GM21737 (cell line): ENCODE data around the gene CTSV.
A peak's percentile ranks its signal among the peaks of the same experiment; 100 is the strongest.
"Not testable (repeated sequence)": the region's sequence is repeated elsewhere in the genome, so short reads cannot be mapped to it uniquely, and the experiment has no call there.

Source experiments
- ATAC-seq: cut with Tn5 transposase; IDR thresholded peaks from one replicate; pipeline ENCODE4 v1.9.1; 2021; ENCODE audit warnings: mild to moderate bottlenecking, moderate library complexity; ENCODE audit not compliant: unreplicated experiment

CTSV gene

DNA sequence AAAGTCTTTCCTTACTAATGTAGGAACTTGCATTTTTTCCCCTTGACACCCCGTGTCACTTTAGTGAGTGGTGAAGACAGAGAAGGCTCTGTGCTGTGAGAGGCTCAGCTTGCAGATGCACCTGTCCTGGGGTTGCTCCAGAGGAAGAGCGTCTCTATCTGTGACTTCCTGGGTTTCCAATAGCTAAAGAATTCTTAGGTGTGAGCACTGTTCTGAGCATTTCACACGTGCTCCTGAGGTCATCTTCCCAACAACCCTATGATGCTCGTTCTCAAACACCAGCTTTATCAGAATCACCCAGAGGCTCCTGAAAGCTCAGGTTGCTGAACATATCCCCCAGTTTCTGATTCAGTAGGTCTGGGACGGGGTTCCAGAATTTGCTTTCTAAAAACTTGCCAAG, 6.4 kb upstream of the CTSV start:
- ATAC-seq, result no peak

DNA sequence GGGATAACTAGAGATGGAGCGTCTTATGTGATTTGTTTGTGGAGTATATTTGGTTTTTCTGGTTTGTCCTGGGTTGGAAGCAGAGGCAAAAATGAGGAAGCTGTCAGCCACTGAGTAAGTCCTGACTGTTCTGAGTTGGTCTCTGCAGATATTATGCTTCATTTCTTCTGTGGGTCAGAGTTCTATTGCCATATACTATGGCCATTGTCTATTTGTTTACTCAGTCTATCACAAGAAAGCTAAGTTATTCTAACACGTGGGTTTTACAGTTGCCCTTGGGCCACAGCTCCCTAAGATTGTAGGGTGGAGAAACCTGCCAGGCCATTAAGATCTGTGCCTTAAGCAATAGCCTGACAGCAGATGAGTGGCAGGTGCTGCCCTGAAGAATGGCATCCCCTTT, 3.0 kb upstream of the CTSV start:
- no peak for ATAC-seq

DNA sequence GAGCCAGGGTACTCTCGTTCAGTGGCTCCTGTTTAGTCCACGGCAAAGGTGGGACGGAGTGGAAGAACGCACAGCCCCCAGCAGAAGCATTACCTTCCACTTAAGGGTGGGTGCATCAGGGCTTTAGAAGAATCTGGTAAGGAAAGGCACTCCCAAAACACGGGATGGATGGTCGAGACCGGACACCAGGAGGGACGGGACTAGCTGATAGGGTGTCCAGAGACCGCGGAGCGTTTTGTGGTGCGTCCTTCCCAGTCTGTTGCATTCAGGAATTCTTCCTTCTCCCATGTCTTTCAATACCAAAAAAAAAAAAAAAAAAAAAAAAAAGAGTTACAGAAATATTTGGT, 545 bp upstream of the CTSV start:
- ATAC-seq, result no peak

DNA sequence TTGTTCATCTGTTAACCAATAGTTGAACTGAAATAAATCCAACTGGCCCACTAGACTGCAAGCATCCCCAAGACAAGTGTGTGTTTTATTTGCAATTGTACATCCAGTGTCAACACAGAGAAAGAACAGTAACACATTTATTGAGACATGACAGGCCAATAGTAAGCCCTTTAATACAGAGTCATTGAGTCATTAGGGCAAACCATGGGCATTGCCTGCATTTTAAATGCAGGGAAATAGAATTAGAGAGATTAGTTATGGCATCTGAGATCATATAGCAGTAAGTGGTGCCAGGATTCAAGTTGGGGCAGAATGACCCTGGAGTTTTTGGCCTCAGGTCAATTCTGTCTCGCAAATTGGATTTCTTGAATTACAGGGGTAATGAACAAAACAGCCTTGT, 15.4 kb downstream of the CTSV start:
- not testable (repeated sequence) for ATAC-seq

DNA sequence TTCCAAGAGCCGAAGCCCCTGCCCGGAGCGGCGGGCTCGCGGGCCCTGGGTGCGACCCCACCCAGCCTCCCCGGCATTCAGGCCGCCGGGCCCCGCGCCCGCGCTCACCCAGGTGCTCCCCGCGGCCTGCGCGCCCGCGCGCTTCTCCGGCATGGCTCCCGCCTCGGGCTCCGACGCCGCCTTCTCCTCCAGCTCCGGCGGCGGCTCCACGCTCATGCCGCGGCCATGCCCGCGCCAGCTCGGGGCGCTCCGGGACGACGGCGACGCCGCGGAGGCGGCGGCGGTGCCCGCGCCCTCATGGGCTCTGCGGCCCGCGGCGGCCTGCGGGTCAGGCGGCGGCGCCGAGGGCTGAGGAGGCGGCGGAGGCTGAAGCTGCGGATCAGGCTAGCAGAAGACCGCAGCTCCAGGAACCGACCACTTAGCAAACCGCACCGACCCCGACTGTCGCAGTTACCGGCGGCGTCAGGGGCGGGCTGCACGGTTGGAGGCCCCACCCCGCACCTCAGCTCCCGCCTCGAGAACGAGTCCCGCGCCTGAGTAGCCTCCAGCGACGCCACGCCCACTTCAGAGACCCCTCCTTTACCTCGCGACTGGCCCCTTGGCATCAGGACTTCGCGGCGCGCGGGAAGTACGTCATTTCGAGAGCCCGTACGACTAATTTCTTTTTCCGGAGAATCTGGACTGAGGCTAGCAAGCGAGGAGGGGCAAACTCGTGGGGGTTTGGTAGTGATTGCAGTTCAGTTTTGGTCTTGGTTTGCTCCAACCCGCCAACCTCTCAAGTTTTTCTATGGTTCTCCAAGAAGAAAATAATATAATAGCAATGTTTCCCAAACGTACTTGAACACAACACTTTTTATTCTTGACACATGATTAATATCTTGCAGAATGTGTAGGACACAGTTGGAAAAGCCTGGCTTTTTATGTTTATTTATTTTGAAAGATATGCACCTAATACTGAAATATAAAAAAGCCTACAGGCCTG, 25.5 kb downstream of the CTSV start:
- ATAC-seq, result peak; percentile 81

DNA sequence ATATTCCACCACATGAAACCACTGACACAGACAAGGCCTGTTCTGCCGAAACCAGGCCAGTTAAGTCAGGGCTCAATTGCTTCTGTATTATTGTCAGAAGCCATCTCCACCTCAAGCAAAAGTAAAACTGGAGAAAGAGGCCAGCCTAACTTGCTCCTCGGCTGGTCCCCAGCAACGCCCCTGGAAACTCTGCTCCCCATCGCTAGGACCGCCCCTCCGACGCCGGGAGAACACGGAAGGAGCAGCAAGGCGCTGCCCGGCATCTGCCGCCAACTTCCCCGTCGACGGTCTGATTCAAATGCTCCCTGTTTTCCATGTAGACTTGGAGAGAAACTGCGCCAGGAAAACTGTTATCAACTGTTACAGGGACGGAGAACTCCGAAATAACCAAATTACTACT, 26.3 kb downstream of the CTSV start:
- peak; percentile 73 for ATAC-seq

DNA sequence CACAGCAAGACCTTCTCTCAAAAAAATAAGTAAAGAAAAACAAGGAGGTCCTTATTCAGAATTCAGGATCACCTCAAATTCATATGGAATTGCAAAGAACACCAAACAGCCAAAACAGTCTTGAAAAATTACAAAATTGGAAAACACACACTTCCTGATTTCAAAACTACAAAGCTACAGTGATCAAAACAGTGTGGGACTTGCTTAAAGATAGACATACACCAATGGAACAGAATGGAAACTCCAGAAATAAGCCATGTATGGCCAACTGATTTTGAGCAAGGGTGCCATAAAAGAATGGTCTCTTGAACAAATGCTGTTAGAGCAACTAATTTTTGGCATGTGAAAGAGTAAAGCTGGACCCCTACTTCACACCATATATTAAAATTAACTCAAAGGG, 36.7 kb downstream of the CTSV start:
- ATAC-seq, result not testable (repeated sequence)

DNA sequence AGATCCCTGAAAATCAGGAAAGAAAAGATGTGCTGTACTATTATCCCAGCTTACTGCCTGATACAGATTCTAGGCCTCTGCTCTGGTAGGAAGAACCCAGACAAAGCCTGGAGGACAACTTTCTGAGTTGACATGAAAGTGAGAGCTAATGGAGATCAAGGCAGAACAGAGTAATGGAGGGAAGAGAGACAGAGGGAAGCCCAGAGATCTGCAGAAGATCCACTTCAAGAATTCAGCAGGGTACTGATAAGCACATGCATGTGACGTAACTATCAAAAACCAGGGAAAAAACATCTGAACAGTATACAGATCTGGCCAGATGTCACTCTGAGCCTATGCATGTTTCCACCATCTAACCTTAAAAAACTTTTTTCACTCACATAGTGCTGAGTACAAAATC, 37.6 kb downstream of the CTSV start:
- ATAC-seq, result not testable (repeated sequence)

DNA sequence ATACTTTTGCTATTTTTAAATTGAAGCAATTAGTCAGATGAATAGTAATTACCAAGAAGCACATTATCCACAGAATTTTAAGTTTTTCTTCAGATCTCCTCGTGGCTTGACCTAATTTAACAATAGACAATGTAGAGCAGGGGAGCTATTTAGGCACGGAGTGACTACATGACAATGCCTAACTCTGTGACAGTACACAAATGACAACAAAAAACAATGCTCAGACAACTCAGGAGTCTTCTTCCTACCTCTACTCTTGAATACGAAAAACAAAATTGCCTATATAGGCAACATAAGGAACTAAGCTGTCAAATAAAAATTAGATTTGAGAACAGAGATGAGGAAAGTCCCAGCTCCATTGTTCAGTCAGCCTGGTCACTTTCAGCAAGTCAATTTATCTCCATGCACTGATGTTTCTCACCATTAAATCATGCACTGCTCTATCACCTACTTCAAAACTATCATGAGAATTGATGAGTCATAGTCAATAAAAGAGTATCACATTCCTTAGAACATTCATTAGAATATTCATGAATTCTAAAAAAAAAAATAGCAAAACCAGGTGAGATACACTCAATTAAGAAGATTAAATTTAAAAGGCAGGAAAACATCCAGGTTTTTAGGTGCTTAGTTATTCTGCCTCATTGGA, 38.7 kb downstream of the CTSV start:
- not testable (repeated sequence) for ATAC-seq

DNA sequence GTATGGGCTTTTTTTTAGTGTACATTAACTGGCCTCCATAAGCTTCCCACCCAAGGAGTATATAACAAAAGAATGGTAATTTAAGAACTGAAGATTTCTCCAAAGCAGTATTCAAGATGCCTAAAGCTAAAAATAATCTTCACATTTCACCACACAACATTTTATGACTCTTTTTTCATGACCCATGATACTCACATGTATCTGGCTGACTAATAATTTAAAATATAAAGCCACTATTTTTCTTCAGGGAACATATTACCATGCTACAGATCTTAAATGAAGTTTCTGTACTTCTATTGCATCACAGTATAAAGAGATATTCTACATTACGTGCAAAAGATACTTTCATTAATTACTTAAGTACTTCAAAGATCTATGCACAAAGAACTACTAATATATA, 39.2 kb downstream of the CTSV start:
- ATAC-seq, result not testable (repeated sequence)

DNA sequence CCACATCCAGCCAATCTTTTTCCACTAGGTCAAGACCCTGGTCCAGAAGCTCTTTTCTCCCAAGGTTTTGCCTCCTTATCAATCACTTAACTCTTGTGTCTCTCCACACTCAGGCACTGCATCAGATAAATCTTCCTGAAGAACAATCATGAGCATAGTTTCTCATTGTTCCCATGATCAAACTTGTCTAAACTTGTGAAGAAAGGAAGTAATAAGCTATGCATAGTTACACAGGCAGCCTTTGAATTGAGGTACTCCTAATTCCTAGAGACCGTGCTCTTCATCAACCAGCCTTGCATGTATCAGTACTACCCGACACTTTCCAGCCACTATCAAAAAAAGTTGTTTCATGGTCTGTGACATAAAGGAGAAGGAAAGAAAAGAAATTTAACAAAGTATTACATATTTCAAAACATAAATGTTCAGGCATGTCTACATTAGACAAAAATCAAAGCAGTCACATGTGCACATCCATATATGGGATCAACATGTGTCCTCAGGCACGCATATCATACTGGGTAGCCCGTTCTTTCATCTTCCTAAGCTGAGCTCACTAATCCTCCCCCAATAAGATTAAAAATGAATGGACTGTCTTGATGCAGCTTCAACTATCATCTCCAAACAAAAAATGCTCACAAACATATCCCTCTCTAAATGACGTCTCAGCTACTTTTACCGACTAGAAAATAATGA, 41.8 kb downstream of the CTSV start:
- not testable (repeated sequence) for ATAC-seq

DNA sequence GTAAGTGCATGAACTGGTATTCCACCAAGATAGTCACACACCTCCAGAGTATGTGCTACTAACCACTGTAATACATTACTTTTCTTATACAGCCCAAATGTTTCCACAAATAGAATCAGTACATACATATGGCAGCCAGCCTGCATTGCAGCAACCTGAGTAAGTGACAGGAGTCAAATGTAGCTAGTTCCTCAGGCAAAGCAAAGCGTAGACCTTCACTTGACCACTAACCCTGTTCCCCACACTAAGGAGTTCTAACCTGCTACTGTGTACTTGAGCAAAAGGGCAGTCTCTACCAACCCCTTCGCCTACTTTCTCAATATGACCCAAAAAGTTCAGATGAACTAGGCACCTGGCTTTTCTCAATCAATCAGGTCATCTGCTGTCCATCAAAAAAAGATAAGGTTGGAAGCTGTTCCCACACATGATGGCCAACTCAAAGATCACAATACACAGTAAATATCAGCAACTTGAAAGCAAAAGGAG, 44.4 kb downstream of the CTSV start:
- ATAC-seq, result not testable (repeated sequence)

DNA sequence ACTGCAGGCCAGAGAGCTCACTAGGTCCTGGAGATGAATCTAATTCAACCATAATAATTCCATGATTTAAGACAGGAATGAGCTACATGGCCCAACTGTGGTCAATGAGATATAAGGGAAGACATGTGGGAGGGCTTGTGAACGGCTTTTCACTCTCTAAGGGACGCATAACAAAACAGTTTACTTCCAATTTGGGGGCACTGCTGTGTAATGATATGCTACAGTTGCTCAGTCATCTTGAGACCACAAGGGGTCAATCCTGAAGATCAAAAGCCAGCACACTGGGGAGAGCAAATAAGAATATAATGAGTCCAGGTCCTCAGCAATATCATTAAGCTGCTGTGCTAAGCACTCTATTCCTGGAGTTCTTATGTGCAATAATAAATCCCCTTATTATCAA, 46.6 kb downstream of the CTSV start:
- not testable (repeated sequence) for ATAC-seq

DNA sequence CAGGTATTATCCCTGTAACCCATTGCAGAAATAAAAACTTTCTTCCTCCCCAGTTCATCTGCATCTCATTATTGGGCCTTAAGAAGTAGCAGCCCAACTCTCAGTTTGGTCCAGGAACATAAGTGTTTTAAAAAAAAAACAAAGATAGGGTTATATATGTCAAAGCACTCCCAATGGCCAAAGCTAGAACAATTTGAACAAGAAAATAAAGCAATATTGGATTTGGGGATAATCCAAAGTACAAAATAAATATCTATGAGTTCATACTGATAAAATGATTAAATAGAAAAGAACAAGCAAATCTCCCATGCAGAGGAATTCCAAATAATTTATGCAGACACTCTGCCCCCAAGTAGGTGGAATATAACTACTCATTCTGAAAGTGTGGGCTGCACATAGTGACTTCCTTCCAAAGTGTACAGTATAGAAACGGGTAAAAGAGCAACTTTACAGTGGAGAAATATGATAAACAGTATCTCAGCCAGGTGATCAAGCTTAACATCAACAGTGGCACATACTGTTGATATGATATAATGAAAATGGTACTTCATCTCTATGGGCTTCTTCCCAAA, 49.1 kb downstream of the CTSV start:
- not testable (repeated sequence) for ATAC-seq

DNA sequence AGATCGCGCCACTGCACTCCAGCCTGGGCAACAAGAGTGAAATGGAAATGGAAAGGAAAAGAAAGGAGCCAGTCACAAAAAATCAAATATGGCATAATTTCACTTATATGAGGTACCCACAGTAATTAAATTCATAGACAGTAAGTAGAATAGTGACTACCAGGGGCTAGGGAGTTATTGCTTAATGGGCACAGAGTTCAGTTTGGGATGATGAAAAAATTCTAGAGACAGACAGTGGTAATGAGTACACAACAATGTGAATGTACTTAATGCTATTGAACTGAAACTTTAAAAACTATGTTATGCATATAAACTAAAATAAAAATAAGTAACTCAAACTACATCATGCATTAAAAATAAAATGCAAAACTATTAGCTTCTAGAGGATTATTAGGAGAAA, 54.1 kb downstream of the CTSV start:
- not testable (repeated sequence) for ATAC-seq

DNA sequence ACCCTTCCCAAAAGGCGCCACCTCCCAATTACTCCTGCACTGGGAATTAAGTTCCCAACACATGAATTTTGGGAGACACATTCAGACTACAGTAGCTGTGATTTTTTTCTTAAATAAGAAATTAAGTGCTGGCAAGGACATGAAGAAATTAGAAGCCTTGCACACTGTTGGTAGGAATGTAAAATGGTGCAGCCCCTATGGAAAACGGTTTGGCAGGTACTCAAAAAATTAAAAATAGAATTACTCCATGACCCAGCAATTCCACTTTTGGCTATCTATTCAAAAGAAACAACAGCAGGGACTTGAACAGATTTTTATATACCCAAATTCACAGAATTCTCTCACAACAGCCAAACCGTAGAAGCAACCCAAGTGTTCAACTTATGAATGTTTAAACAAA, 54.8 kb downstream of the CTSV start:
- not testable (repeated sequence) for ATAC-seq

DNA sequence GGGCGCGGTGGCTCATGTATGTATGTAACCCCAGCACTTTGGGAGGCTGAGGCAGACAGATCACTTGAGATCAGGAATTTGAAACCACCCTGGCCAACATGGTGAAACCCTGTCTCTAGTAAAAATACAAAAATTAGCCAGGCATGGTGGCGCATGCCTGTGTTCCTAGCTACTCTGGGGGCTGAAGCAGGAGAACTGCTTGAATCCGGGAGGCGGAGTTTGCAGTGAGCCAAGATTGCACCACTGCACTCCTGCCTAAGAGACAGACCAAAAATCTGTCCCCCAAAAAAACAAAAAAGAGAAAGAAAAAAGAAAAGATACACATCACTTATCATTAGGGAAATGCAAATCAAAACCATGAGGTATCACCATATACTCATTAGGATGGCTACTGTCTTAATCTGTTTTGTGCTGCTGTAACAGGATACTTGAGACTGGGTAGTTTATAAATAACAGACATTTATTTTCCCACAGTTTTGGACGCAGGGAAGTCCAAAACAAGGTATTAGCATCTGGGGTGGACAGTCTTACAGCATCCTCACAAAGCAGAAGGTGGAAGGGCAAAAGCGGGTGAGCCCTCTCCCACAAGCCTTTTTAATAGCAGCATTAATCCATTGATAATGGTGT, 55.3 kb downstream of the CTSV start:
- ATAC-seq, result not testable (repeated sequence)
